Skeletal muscle satellite cell (primary cell): ENCODE data around the gene HPD.

ENCODE experiments used
- H3K27me3 ChIP-seq: 2 replicates; pipeline ENCODE4 v1.7.0; 2013; ENCODE audit warnings: low read length; ENCODE audit not compliant: control insufficient read depth, insufficient read depth
- H3K36me3 ChIP-seq: 2 replicates; pipeline ENCODE4 v1.7.0; 2013; ENCODE audit warnings: mild to moderate bottlenecking, control low read depth, low read length; ENCODE audit not compliant: insufficient read depth
- H3K4me1 ChIP-seq: 2 replicates; pipeline ENCODE4 v1.7.0; 2013; ENCODE audit warnings: low read length; ENCODE audit not compliant: control insufficient read depth, insufficient read depth
- H3K4me2 ChIP-seq: 2 replicates; pipeline ENCODE4 v1.7.0; 2013; ENCODE audit warnings: mild to moderate bottlenecking, low read length
- H3K4me3 ChIP-seq: 2 replicates; pipeline ENCODE4 v1.7.0; 2013; ENCODE audit warnings: low read length
- H3K9ac ChIP-seq: 2 replicates; pipeline ENCODE4 v1.7.0; 2013; ENCODE audit warnings: mild to moderate bottlenecking, low read depth, low read length, moderate library complexity
- H3K9me3 ChIP-seq: replicated peaks from 2 replicates; pipeline ENCODE4 v1.7.0; 2013; ENCODE audit warnings: mild to moderate bottlenecking, control low read depth, low read length

Gene HPD

GRCh38 chr12:121825041-121825523 is 33.6 kb downstream of the HPD start:
- Histone ChIP-seq H3K9me3 (no peaks in the 10 kb centered on the region), H3K9ac (no peak overlapping the region), H3K36me3 (peaks cover 74% of the 10 kb centered on the region), H3K4me2 (no peak overlapping the region), H3K4me3 (no peak overlapping the region), H3K27me3 (no peaks in the 10 kb centered on the region), H3K4me1 (no peaks in the 10 kb centered on the region)

- Histone ChIP-seq H3K4me3 (no peak overlapping the region), H3K36me3 (peaks cover 71% of the 10 kb centered on the region), H3K9ac (no peak overlapping the region)
These were observed 34.9 kb downstream of the HPD start for GRCh38 chr12:121823727-121824115.

GRCh38 chr12:121823101-121823726 is 35.4 kb downstream of the HPD start:
- H3K9ac ChIP-seq = no peak overlapping the region
- H3K36me3 ChIP-seq = peaks cover 66% of the 10 kb centered on the region
- no peak overlapping the region for H3K4me3 ChIP-seq
- H3K4me1 ChIP-seq = no peaks in the 10 kb centered on the region
- H3K9me3 ChIP-seq = no peaks in the 10 kb centered on the region
- no peak overlapping the region for H3K4me2 ChIP-seq
- H3K27me3 ChIP-seq = no peaks in the 10 kb centered on the region

More at GRCh38 chr12:121823727-121824115, 34.9 kb downstream of the HPD start:
- Histone ChIP-seq H3K27me3 (no peaks in the 10 kb centered on the region), H3K4me1 (no peaks in the 10 kb centered on the region), H3K4me2 (no peak overlapping the region), H3K9me3 (no peaks in the 10 kb centered on the region)

- H3K36me3 ChIP-seq = peaks cover 66% of the 10 kb centered on the region
- no peaks in the 10 kb centered on the region for H3K4me1 ChIP-seq
- H3K9me3 ChIP-seq = no peaks in the 10 kb centered on the region
- no peak overlapping the region for H3K4me3 ChIP-seq
- no peak overlapping the region for H3K4me2 ChIP-seq
- no peak overlapping the region for H3K9ac ChIP-seq
- H3K27me3 ChIP-seq = no peaks in the 10 kb centered on the region
These were observed 36.1 kb downstream of the HPD start for GRCh38 chr12:121822393-121823100.

- Histone ChIP-seq H3K4me3 (no peak overlapping the region), H3K36me3 (peaks cover 70% of the 10 kb centered on the region)
These were observed 38.6 kb downstream of the HPD start for GRCh38 chr12:121820056-121820455.

GRCh38 chr12:121819212-121819949 is 39.3 kb downstream of the HPD start:
- no peaks in the 10 kb centered on the region for H3K4me1 ChIP-seq
- no peak overlapping the region for H3K9ac ChIP-seq
- H3K4me3 ChIP-seq = no peak overlapping the region
- no peak overlapping the region for H3K4me2 ChIP-seq
- H3K36me3 ChIP-seq = peaks cover 71% of the 10 kb centered on the region
- no peaks in the 10 kb centered on the region for H3K9me3 ChIP-seq
- H3K27me3 ChIP-seq = no peaks in the 10 kb centered on the region

More at GRCh38 chr12:121820056-121820455, 38.6 kb downstream of the HPD start:
- no peaks in the 10 kb centered on the region for H3K4me1 ChIP-seq
- H3K4me2 ChIP-seq = no peak overlapping the region
- H3K9me3 ChIP-seq = no peaks in the 10 kb centered on the region
- H3K27me3 ChIP-seq = no peaks in the 10 kb centered on the region
- no peak overlapping the region for H3K9ac ChIP-seq

GRCh38 chr12:121817648-121818043 is 41.0 kb downstream of the HPD start:
- no peaks in the 10 kb centered on the region for H3K27me3 ChIP-seq
- no peak overlapping the region for H3K4me3 ChIP-seq
- H3K4me1 ChIP-seq = peaks cover 10% of the 10 kb centered on the region
- peaks cover 68% of the 10 kb centered on the region for H3K36me3 ChIP-seq
- H3K9ac ChIP-seq = no peak overlapping the region
- no peak overlapping the region for H3K4me2 ChIP-seq
- H3K9me3 ChIP-seq = no peaks in the 10 kb centered on the region

GRCh38 chr12:121816925-121817647 is 41.6 kb downstream of the HPD start:
- Histone ChIP-seq H3K4me3 (no peak overlapping the region), H3K9ac (no peak overlapping the region), H3K4me1 (peaks cover 15% of the 10 kb centered on the region), H3K36me3 (peaks cover 62% of the 10 kb centered on the region), H3K27me3 (no peaks in the 10 kb centered on the region), H3K9me3 (no peaks in the 10 kb centered on the region), H3K4me2 (no peak overlapping the region)

- no peaks in the 10 kb centered on the region for H3K9me3 ChIP-seq
- H3K9ac ChIP-seq = no peak overlapping the region
- H3K4me2 ChIP-seq = no peak overlapping the region
- H3K36me3 ChIP-seq = peaks cover 70% of the 10 kb centered on the region
- H3K4me3 ChIP-seq = no peak overlapping the region
- H3K27me3 ChIP-seq = no peaks in the 10 kb centered on the region
- H3K4me1 ChIP-seq = peaks cover 26% of the 10 kb centered on the region
These were observed 43.4 kb downstream of the HPD start for GRCh38 chr12:121815263-121815662.

- Histone ChIP-seq H3K27me3 (no peaks in the 10 kb centered on the region), H3K9ac (no peak overlapping the region), H3K4me3 (no peak overlapping the region), H3K36me3 (peaks cover 70% of the 10 kb centered on the region), H3K4me2 (no peak overlapping the region), H3K4me1 (peaks cover 26% of the 10 kb centered on the region), H3K9me3 (no peaks in the 10 kb centered on the region)
These were observed 44.1 kb downstream of the HPD start for GRCh38 chr12:121814429-121815119.
